ENCODE measurements around the gene PDCD4.
"Not testable (repeated sequence)": the region's sequence is repeated elsewhere in the genome, so short reads cannot be mapped to it uniquely, and the experiment has no call there.

Gene PDCD4

DNA sequence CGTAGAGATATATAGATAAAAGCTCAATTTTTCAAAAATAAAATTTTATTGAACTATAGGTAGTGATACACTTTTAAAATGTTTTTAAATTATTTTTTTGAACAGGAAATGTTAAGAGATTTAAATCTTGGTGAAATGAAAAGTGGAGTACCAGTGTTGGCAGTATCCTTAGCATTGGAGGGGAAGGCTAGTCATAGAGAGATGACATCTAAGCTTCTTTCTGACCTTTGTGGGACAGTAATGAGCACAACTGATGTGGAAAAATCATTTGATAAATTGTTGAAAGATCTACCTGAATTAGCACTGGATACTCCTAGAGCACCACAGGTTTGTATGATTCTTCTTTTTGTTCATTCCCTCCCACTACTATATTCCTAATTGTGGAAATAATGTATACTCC is 15.8 kb downstream of the PDCD4 start:
- DNase-seq, result no peak

DNA sequence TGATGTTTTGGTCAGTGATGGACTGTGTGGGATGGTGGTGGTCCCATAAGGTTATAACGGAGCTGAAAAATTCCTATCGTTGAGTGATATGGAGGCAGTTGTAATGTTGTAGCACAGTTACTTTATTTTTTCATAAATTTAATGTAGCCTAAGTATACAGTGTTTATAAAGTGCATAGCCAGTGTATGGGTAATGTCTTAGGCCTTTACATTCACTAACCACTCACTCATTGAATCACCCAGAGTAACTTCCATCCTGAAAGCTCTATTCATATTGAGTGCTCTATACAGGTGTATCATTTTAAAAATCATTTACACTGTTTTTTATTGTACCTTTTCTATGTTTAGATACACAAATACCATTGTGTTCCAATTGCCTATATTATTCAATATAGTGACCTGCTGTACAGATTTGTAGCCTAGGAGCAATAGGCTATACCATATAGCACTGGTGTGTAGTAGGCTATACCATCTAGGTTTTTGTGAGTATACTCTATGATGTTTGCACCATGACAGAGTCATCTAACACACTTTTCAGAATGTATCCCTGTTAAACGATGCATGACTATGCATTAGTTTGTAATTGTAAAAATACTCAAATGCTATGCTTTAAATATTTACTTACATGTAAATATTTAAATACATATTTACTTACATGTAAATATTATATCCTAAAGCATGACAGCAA is 21.0 kb downstream of the PDCD4 start:
- no peak for DNase-seq

DNA sequence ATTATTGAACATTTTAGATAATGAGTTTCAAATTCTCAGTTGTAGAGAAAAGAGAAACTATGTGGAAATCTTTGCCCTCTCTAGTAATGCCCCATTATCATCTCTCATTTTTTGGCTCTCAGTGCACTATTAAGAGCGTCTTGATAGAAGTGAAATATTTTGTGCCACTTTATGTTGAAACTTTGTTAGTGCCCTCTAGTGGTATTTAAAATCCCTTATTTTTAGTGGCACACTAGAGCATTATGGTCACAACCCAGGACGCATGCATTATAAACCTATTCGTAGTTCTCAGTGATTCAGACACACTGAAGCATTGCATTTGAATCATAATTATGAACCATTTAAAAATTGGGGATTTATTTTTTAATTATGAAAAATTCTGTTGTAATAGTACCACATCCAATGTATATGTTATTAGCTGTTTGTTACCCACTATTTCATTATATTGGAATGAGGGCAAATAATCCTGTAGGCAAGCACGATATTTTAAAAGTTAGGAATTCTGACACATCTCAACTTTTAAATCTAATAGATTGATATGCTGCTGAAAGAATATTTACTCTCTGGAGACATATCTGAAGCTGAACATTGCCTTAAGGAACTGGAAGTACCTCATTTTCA is 21.9 kb downstream of the PDCD4 start:
- DNase-seq, result peak; percentile 25

DNA sequence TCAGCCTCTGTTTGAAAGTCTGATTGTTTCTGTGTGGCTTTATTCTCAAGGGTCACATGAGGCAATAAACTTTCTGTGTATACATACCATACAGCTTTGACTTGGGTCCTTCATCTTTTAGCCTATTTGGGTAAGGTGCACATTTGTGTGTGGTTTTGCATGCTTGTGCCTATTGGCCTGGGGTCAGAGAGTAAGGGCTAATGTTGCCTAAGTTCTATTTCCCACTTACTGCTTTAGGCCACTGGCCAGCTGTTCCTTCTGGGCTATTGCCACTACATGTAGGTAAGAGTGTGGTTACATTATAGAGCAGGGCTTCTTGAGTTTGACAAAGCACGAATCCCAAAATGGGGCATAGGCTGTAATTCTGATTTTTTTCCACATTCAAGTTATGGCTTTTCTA is 25.5 kb downstream of the PDCD4 start:
- no peak for DNase-seq

GRCh38 chr10:110898391-110898790 is 26.7 kb downstream of the PDCD4 start:
- DNase-seq, result no peak

DNA sequence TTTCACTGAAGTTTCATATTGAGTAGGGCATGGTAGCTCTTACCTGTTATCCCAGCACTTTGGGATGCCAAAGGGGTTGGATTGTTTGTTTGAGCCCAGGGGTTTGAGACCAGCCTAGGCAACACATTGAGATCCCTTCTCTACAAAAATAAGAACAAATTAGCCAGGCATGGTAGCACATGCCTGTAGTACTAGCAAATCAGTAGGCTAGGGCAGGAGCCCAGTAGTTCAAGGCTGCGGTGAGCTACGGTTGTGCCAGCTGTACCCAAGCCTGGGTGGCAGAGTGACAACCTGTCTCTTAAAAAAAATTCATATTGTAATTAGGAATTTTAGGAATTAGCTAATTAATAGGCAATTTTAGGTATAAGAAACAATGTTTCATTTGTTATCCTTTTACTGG is 29.3 kb downstream of the PDCD4 start:
- no peak for DNase-seq

- DNase-seq, result no peak
Measured at GRCh38 chr10:110901954-110902819, 30.5 kb downstream of the PDCD4 start.

- DNase-seq, result no peak
Measured at GRCh38 chr10:110903280-110904278, 31.9 kb downstream of the PDCD4 start.

DNA sequence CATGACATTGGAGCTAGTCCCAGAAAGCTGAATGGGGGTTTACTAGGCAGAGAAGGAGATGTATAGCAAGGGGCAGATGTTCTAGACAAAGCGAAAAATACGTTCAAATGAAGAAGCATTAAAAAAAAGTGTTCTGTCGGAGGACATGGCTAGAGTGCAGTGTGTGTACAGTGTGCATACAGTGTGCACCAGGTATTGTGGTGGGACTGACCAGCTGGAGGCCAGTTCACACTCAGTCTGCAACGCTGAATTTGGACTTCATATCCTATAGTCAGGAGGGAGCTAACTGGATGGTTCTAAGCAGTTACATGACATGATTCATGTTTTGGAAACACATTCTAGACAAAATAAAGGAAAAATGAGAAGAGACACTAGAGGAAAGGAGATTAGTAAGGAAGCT is 38.4 kb downstream of the PDCD4 start:
- DNase-seq, result no peak

- DNase-seq, result no peak
Measured at GRCh38 chr10:110912374-110912773, 40.6 kb downstream of the PDCD4 start.

GRCh38 chr10:110914431-110914830 is 42.7 kb downstream of the PDCD4 start:
- no peak for DNase-seq

DNA sequence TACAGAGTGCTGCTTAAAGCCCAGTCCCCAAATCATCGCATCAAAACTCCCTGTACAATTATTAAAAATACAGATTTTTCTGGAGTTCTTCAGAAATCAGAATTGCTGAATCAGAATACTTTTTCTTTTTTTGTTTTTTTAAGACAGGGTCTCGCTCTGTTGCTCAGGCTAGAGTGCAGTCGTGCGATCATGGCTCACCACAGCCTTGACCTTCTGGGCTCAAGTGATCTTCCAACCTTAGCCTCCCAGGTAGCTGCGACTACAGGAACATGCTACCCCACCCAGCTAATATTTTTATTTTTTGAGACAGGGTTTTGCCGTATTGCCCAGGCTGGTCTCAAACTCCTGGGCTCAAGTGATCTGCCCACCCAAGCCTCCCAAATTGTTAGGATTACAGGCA is 43.3 kb downstream of the PDCD4 start:
- DNase-seq, result no peak

DNA sequence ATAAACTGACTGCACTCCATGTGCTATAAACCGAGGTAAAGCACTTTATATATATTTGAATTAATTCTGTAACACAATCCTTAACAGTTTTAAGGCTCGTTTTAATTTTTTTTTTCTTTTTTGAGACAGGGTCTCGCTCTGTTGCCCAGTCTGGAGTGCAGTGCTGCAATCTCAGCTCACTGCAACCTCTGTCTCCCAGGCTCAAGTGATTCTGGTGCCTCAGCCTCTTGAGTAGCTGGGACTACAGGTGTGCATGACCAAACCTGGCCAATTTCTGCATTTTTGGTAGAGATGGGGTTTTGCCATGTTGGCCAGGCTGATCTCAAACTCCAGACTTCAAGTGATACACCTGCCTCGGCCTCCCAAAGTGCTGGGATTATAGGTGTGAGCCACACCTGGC is 43.9 kb downstream of the PDCD4 start:
- not testable (repeated sequence) for DNase-seq

GRCh38 chr10:110916554-110917346 is 45.0 kb downstream of the PDCD4 start:
- no peak for DNase-seq

- DNase-seq, result peak; percentile 67
Measured at GRCh38 chr10:110918269-110918642, 46.5 kb downstream of the PDCD4 start.

DNA sequence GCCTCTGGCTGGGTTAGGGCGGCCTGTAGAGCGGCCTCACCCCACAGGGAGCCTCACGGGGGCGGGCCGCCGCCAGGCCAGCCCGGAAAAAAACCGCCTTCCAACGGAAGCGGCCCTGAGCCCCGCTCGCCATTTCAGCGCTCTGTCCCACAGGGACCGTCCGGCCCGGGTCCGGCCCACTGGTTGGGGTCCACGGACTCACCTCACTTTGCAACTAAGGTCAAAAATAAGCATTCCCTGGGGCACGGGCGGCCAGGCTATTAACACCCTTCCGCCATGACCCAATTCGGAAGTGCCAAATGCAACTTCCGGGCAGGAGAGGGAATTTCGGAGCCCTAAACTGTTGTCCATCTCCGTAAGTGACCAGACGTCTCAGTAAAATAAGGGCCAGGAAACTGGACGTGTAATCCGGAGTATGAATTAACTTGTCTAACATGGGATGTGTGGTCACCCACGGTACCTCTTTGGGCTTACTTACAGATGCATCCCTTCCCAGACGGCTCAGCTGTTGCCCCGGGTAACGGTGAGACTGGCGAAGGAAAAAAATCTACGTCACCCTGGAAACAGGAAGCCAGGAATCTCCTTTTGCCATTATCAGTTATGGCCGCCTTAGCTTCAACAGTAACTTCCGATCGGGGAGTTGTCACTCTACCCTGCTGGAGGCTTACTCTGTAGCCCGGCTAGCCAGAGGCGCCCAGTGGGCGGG is 47.1 kb downstream of the PDCD4 start, which contains the start of gene BBIP1:
Gene BBIP1, minus strand, starts transcription at position 538 of the 706 bp plus-strand sequence. CDS start 1,023 bp downstream, outside the sequence.
- peak; percentile 96 for DNase-seq

DNA sequence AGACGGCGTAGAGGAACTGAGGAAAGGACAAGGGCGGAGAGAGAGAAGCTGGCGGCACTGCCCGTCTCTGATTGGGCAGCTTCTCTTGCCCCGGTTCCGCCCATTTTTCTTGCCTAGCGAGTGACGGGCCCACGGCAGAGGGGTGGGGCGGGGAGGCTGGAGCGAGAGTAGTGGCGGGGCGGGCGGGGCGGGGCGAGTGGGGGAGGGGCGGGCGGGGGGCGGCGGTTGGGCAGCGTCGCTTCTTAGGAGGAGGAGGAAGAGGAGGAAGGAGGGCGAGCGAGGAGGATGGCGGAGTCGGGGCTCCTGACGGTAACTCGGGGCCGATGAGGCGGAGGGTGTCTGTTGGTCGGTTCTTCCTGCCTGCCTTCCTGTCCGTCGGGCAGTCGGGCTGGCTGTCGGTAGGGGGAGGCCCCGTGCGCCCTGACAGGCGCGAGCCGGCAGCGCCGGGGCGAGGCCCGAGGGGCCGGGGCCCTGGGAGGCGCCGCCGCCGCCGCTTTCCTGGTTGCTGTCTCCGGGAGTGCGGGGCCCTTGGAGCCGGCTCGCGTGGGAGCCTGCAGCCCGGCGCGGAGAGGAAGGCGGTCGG is 47.7 kb downstream of the PDCD4 start, which contains the start of gene SHOC2:
Gene SHOC2, plus strand, starts transcription at position 256 of the 583 bp plus-strand sequence. CDS start 44,755 bp downstream, outside the sequence.
- peak; percentile 37 for DNase-seq

GRCh38 chr10:110919971-110920881 is 48.5 kb downstream of the PDCD4 start:
- DNase-seq, result peak; percentile 28

DNA sequence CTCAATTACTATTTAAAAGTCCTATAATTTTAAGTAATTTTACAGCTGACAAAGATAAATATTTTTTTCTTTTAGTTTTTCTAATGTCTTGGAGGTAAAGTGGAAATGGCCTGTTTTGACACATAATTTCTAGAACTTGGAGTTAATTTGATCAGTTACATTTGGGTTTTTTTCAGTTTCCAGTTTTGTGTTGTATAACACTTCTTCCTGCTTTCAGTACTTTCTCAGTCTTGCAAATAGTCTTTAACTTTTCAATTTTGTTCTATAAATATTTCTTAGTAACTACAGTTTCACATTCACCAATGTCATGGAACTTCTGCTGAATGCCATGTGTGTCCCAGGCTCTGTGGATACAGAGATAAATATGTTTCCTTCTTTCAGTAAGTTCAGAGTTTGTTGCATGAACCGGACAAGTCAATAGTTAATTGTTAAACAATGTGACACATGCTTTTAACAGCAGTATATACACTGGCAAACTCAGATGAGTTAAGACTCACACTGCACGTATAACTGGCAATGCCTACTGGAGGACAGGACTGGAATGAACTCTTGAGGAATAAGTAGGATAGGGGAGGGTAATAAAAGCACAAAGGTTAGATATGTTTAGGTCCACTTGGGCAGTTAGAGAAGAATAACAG is 52.2 kb downstream of the PDCD4 start:
- DNase-seq, result no peak
